Measurements from ENCODE around the gene ZNF391. TPM values are rescaled to one million over a fixed set of nuclear protein-coding genes. Genes with fewer than 3 reads are reported as not detected.

ZNF391 gene
- total and polyA plus RNA-seq, 2 donors (not counting 3 experiments of a cell fraction or from before 2014, with no cell fraction given): 0.17 to 0.42 TPM

DNA sequence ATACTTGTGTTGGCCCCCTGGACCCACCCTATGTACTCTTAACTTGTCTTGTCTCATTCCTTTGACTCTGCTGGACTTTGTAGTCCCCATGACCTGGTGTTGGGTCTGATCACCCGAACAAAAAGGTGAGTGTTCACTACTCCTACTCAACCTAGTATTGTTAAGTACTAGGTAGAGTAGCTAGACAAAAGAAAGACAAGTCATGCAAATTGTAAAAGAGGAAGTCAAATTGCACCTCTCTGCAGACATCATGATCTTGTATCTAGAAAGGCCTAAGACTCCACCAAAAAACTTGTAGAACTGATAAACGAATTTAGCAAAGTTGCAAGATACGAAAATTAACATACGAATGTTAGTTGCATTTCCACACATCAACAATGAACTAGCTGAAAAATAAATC is 35.7 kb upstream of the ZNF391 start:
- ChIA-PET CTCF (no interaction called here), POLR2A (no interaction called here)
- BruUV-seq (replicated peaks): no TSS peak
- FAIRE-seq (no peak), DNase-seq (ENCODE audit: low read depth, low spot score) (no peak)
- H3K36me3 ChIP-seq (ENCODE audit: control insufficient read depth in 2 of 2, extremely low read depth in 1 of 2, insufficient read depth in 2 of 2, low read length in 2 of 2): no peaks in the 10 kb centered on the region
- no peaks in the 10 kb centered on the region for H3K79me2 ChIP-seq (ENCODE audit: control insufficient read depth, insufficient read depth, low read length)
- H3K4me3 ChIP-seq (replicated peaks in 1 of 3; ENCODE audit: insufficient read depth in 1 of 3, low read depth in 1 of 3, low read length in 3 of 3): no peak overlapping the region
- no peaks in the 10 kb centered on the region for H3K27me3 ChIP-seq (ENCODE audit: control insufficient read depth in 2 of 2, insufficient read depth in 2 of 2, low read length in 2 of 2)
- H2AFZ ChIP-seq (ENCODE audit: low read depth, low read length): no peak overlapping the region
- dilution Hi-C loops (cut with MboI; ENCODE audit: extremely low pct_ligation_motif_present, low sequenced_read_pairs): no loop called here
- H3K27ac ChIP-seq (ENCODE audit: insufficient read depth, low read depth, low read length): no peak overlapping the region
- H3K4me2 ChIP-seq (ENCODE audit: insufficient read depth, low read length): no peak overlapping the region
- no peaks in the 10 kb centered on the region for H3K9me3 ChIP-seq (replicated peaks; ENCODE audit: control insufficient read depth, insufficient read depth, low read length)
- TF ChIP-seq JUN (IDR thresholded peaks at IDR 0.05; ENCODE audit: borderline replicate concordance, insufficient read depth, insufficient read length, low read depth): no peak
- TF ChIP-seq, protein P1, sequence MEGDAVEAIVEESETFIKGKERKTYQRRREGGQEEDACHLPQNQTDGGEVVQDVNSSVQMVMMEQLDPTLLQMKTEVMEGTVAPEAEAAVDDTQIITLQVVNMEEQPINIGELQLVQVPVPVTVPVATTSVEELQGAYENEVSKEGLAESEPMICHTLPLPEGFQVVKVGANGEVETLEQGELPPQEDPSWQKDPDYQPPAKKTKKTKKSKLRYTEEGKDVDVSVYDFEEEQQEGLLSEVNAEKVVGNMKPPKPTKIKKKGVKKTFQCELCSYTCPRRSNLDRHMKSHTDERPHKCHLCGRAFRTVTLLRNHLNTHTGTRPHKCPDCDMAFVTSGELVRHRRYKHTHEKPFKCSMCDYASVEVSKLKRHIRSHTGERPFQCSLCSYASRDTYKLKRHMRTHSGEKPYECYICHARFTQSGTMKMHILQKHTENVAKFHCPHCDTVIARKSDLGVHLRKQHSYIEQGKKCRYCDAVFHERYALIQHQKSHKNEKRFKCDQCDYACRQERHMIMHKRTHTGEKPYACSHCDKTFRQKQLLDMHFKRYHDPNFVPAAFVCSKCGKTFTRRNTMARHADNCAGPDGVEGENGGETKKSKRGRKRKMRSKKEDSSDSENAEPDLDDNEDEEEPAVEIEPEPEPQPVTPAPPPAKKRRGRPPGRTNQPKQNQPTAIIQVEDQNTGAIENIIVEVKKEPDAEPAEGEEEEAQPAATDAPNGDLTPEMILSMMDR (IDR thresholded peaks at IDR 0.05; ENCODE audit: extremely low read depth in 1 of 2, insufficient read depth in 1 of 2, low read depth in 1 of 2, low read length in 2 of 2): no peak
- TF ChIP-seq POLR2A (IDR thresholded peaks at IDR 0.05; ENCODE audit: low read depth, low read length): no peak
- TF ChIP-seq FOS (IDR thresholded peaks at IDR 0.05; ENCODE audit: borderline replicate concordance, insufficient read depth, low read length): no peak
- TF ChIP-seq EZH2 (IDR thresholded peaks at IDR 0.05; ENCODE audit: borderline replicate concordance, low read depth, low read length, severe bottlenecking): no peak
- no peak for TF ChIP-seq POLR2AphosphoS5 (IDR thresholded peaks at IDR 0.05; ENCODE audit: insufficient read depth, low read depth, low read length)
- no peak for TF ChIP-seq MYC (IDR thresholded peaks at IDR 0.05; ENCODE audit: low read depth, low read length)
- TF ChIP-seq, protein P2, sequence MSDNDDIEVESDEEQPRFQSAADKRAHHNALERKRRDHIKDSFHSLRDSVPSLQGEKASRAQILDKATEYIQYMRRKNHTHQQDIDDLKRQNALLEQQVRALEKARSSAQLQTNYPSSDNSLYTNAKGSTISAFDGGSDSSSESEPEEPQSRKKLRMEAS (IDR thresholded peaks at IDR 0.05; ENCODE audit: insufficient read depth, insufficient read length): no peak
- no peak for TF ChIP-seq GATA2 (IDR thresholded peaks at IDR 0.05; ENCODE audit: insufficient read depth, insufficient read length, low read depth, low read length)
- intact Hi-C loops (cut with micrococcal nuclease): no loop called here
- H3K4me1 ChIP-seq (ENCODE audit: control insufficient read depth, extremely low read depth, insufficient read depth, low read length): no peaks in the 10 kb centered on the region
- H4K20me1 ChIP-seq (replicated peaks; ENCODE audit: control insufficient read depth, extremely low read depth, insufficient read depth, low read length): no peaks in the 10 kb centered on the region
- H3K9ac ChIP-seq (replicated peaks; ENCODE audit: extremely low read depth, insufficient read depth, low read length): no peak overlapping the region
- H3K9me1 ChIP-seq (replicated peaks; ENCODE audit: control insufficient read depth, extremely low read depth, insufficient read depth, low read length): no peaks in the 10 kb centered on the region
